HepG2 (cell line): ENCODE results near the gene TTLL10.

Experiments used
- CBFB ChIP-seq: sonication (generic); formaldehyde crosslinking; IDR thresholded peaks from 2 replicates; pipeline ENCODE4 v1.4.0; 2020; ENCODE audit warnings: missing genetic modification reagents
- CTCF ChIP-seq: sonication (generic); formaldehyde crosslinking; IDR thresholded peaks from 2 replicates; pipeline ENCODE4 v1.5.0; 2020; ENCODE audit warnings: mild to moderate bottlenecking, missing genetic modification reagents, moderate library complexity
- EED ChIP-seq: sonication (generic); formaldehyde crosslinking; IDR thresholded peaks from 2 replicates; pipeline ENCODE4 v1.5.0; 2020; ENCODE audit warnings: mild to moderate bottlenecking, missing genetic modification reagents
- FLYWCH1 ChIP-seq: sonication (generic); formaldehyde crosslinking; IDR thresholded peaks from 2 replicates; pipeline ENCODE4 v1.8.1; 2023; ENCODE audit warnings: mild to moderate bottlenecking, missing genetic modification reagents
- FOSL1 ChIP-seq: sonication (generic); formaldehyde crosslinking; IDR thresholded peaks from 2 replicates; pipeline ENCODE4 v1.9.0; 2021; ENCODE audit warnings: missing genetic modification reagents, borderline replicate concordance
- MAZ ChIP-seq, 2 experiments: sonication (generic) in 1 of 2; formaldehyde crosslinking in 1 of 2; IDR thresholded peaks; 2 replicates each; pipeline versions ENCODE4 v1.5.0 to v1.6.1; 2012 to 2020; ENCODE audit warnings: low read depth in 2 of 2, mild to moderate bottlenecking in 2 of 2, borderline replicate concordance in 1 of 2, improper control_type of control experiment in 1 of 2, low read length in 1 of 2, missing genetic modification reagents in 1 of 2, moderate library complexity in 1 of 2
- RARA ChIP-seq: IDR thresholded peaks from 2 replicates; pipeline ENCODE4 v1.6.1; 2016; ENCODE audit warnings: missing genetic modification reagents, missing compliant biosample characterization
- RFX1 ChIP-seq: fragments of 450-650 bp; IDR thresholded peaks from 2 replicates; pipeline ENCODE4 v1.6.1; 2017
- TAF1 ChIP-seq: sonication (generic); formaldehyde crosslinking; IDR thresholded peaks from 2 replicates; pipeline ENCODE4 v1.4.0; 2020; ENCODE audit warnings: missing genetic modification reagents
- TARDBP ChIP-seq: sonication (generic); formaldehyde crosslinking; IDR thresholded peaks from 2 replicates; pipeline ENCODE4 v1.8.0; 2022; ENCODE audit warnings: mild to moderate bottlenecking, missing genetic modification reagents
- TBP ChIP-seq: sonication (generic); formaldehyde crosslinking; IDR thresholded peaks from 2 replicates; pipeline ENCODE4 v1.5.0; 2020; ENCODE audit warnings: missing genetic modification reagents
- ZSCAN25 ChIP-seq: sonication (generic); formaldehyde crosslinking; IDR thresholded peaks from 2 replicates; pipeline ENCODE4 v1.8.0; 2022; ENCODE audit warnings: mild to moderate bottlenecking, missing genetic modification reagents

GRCh38 chr1:1137256-1138045, 36.2 kb upstream of the TTLL10 start:
- TF ChIP-seq EED (CRISPR knock-in tag) (no peak), CBFB (CRISPR knock-in tag) (no peak), FOSL1 (CRISPR knock-in tag) (no peak), RARA (no peak), CTCF (no peak), TAF1 (CRISPR knock-in tag) (no peak), RFX1 (no peak), TBP (CRISPR knock-in tag) (no peak), TARDBP (no peak), MAZ (IDR thresholded peaks at IDR 0.05; ENCODE audit: borderline replicate concordance, low read depth, low read length) (no peak), MAZ (CRISPR knock-in tag; IDR thresholded peaks at IDR 0.05; ENCODE audit: low read depth) (no peak), FLYWCH1 (CRISPR knock-in tag) (no peak), ZSCAN25 (no peak)
